Liver (tissue), 9 donors: Measurements from ENCODE around the gene SLC7A10. TPM values are rescaled to one million over a fixed set of nuclear protein-coding genes. Genes with fewer than 3 reads are reported as not detected.

Experiments
- DNase-seq: peaks from one replicate; pipeline ENCODE4 v3.0.0-alpha.2; 2017; ENCODE audit warnings: low spot score
- H3K27ac ChIP-seq, 2 donors: one replicate each; pipeline ENCODE4 v1.7.0; 2013; ENCODE audit warnings: inconsistent platforms in 2 of 2, low read length in 2 of 2, control low read depth in 1 of 2, low read depth in 1 of 2, mild to moderate bottlenecking in 1 of 2
- H3K27me3 ChIP-seq, 4 donors: one replicate each; pipeline versions ENCODE4 v1.6.1 to v1.7.0; 2013; ENCODE audit warnings: low read length in 3 of 4, inconsistent platforms in 1 of 4, mild to moderate bottlenecking in 1 of 4, moderate library complexity in 1 of 4; ENCODE audit not compliant: control insufficient read depth in 4 of 4, insufficient read depth in 4 of 4
- H3K36me3 ChIP-seq, 4 donors: one replicate each; pipeline versions ENCODE4 v1.6.1 to v1.7.0; 2013; ENCODE audit warnings: low read length in 3 of 4, mild to moderate bottlenecking in 3 of 4, low read depth in 1 of 4, moderate library complexity in 1 of 4; ENCODE audit not compliant: control insufficient read depth in 4 of 4, insufficient read depth in 3 of 4
- H3K4me1 ChIP-seq, 4 donors: one replicate each; pipeline versions ENCODE4 v1.6.1 to v1.7.0; 2013; ENCODE audit warnings: low read length in 3 of 4, mild to moderate bottlenecking in 3 of 4, moderate library complexity in 1 of 4; ENCODE audit not compliant: control insufficient read depth in 4 of 4, insufficient read depth in 4 of 4
- H3K4me3 ChIP-seq, 3 donors: one replicate each; pipeline versions ENCODE4 v1.6.1 to v1.7.0; 2013; ENCODE audit warnings: low read length in 3 of 3, control low read depth in 1 of 3, low read depth in 1 of 3, mild to moderate bottlenecking in 1 of 3
- H3K9ac ChIP-seq, 2 donors: one replicate each; pipeline ENCODE4 v1.7.0; 2013; ENCODE audit warnings: low read length in 2 of 2, mild to moderate bottlenecking in 2 of 2, moderate library complexity in 2 of 2, control low read depth in 1 of 2, low read depth in 1 of 2
- H3K9me3 ChIP-seq, 4 donors: one replicate each; pipeline versions ENCODE4 v1.6.1 to v1.7.0; 2013; ENCODE audit warnings: low read length in 3 of 4; ENCODE audit not compliant: control insufficient read depth in 4 of 4
- EGR1 ChIP-seq, 2 donors: IDR thresholded peaks; 2 replicates each; pipeline ENCODE4 v1.6.1; 2016 to 2018; ENCODE audit warnings: antibody characterized with exemption in 2 of 2, low read depth in 2 of 2
- FOXA2 ChIP-seq: IDR thresholded peaks from 2 replicates; pipeline ENCODE4 v1.6.1; 2016; ENCODE audit warnings: antibody characterized with exemption
- GABPA ChIP-seq, 2 donors: IDR thresholded peaks in 1 of 2; conservative IDR thresholded peaks in 1 of 2; 2 replicates each; pipeline ENCODE4 v1.6.1; 2016; ENCODE audit warnings: antibody characterized with exemption in 2 of 2, mild to moderate bottlenecking in 1 of 2, moderate library complexity in 1 of 2
- HNF4A ChIP-seq, 2 donors: conservative IDR thresholded peaks; 2 replicates each; pipeline ENCODE4 v1.6.1; 2016; ENCODE audit warnings: antibody characterized with exemption in 2 of 2, mild to moderate bottlenecking in 2 of 2
- JUND ChIP-seq, 2 donors: IDR thresholded peaks; 2 replicates each; pipeline ENCODE4 v1.6.1; 2016; ENCODE audit warnings: antibody characterized with exemption in 2 of 2
- NR2F2 ChIP-seq: IDR thresholded peaks from 2 replicates; pipeline ENCODE4 v1.6.1; 2016; ENCODE audit warnings: antibody characterized with exemption
- RAD21 ChIP-seq, 2 donors: IDR thresholded peaks; 2 replicates each; pipeline ENCODE4 v1.6.1; 2016; ENCODE audit warnings: antibody characterized with exemption in 2 of 2, mild to moderate bottlenecking in 2 of 2
- SP1 ChIP-seq: IDR thresholded peaks from 2 replicates; pipeline ENCODE4 v1.6.1; 2018; ENCODE audit warnings: antibody characterized with exemption, mild to moderate bottlenecking
- TAF1 ChIP-seq: conservative IDR thresholded peaks from 2 replicates; pipeline ENCODE4 v1.6.1; 2016; ENCODE audit warnings: antibody characterized with exemption, mild to moderate bottlenecking
- YY1 ChIP-seq: IDR thresholded peaks from 2 replicates; pipeline ENCODE4 v1.6.1; 2016; ENCODE audit warnings: antibody characterized with exemption, mild to moderate bottlenecking
- ZBTB33 ChIP-seq: IDR thresholded peaks from 2 replicates; pipeline ENCODE4 v1.6.1; 2016; ENCODE audit warnings: antibody characterized with exemption
- WGBS: extraction: QIAGEN DNeasy Blood & Tissue Kit; methylation state at CpG from one replicate; pipeline ENCODE4 v1.1.7; 2013; 5-methylcytosine and 5-hydroxymethylcytosine counted together
- polyA plus RNA-seq, 2 donors: library from polyadenylated mRNA; stranded (reverse) in 1 of 2; unstranded in 1 of 2; fragments of 200-250 nt in 1 of 2; fragments of >200 nt in 1 of 2; fragmentation: Nextera tagmentation in 1 of 2; extraction: Ambion mirVana in 1 of 2; gene quantifications; one replicate each; pipeline versions ENCODE4 v1.2.1 to v1.2.3, GENCODE V29; 2013 to 2015
- total RNA-seq, 2 donors: library from RNA; depleted of rRNA; stranded (reverse); fragments of >200 nt; gene quantifications; one replicate each; pipeline ENCODE4 v1.2.3, GENCODE V29; 2014
- TF ChIP-seq, protein P1 (sequence below): IDR thresholded peaks from 2 replicates; pipeline ENCODE4 v1.6.1; 2016; ENCODE audit warnings: antibody characterized with exemption, mild to moderate bottlenecking
- TF ChIP-seq, protein P2 (sequence below): IDR thresholded peaks from 2 replicates; pipeline ENCODE4 v1.6.1; 2016; ENCODE audit warnings: antibody characterized with exemption
- TF ChIP-seq, protein P3 (sequence below): fragments of 150-350 bp; IDR thresholded peaks from 2 replicates; pipeline ENCODE4 v1.5.1; 2017; ENCODE audit warnings: improper control_type of control experiment, low read depth, low read length; ENCODE audit not compliant: missing input control
- donor health status: healthy.
- donor health status: healthy.
- donor health status: healthy.
- donor health status: healthy.
- donor health status: healthy.

Gene SLC7A10
- total and polyA plus RNA-seq, 4 donors, result not detected

DNA sequence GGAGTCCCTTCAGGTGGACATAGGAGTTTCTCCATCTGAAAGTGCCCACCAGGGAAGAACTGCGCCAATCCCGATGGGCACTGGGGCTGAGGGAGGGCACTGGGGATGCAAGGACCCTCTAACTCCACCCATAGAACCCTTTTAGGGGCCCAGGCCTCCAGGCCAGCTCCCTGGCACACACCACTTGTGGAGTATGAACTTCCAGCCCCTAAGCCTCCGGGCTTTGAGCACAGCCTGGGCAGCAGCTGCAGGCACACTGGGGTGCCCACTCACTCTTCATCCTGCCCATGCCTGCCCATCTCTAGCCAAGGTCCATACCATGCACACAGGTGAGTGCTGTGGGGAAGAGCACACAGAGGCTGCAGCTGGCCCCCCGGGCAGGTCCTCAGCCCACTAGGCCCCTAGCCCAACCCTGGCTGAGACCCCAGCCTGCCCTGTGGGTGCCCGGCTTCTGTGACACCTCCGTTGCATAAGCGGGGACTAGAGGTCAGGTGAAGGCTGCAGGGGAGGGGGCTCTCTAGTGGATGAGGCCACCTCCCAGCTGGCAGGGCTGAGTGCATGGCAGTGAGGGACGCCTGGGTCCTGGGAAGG lies 14.6 kb upstream of the SLC7A10 start:
- Histone ChIP-seq H3K9ac (no peak overlapping the region), H3K4me1 (peaks cover 8 to 32% (median 21%) of the 10 kb centered on the region in 4 donors), H3K27me3 (no peaks in the 10 kb centered on the region), H3K9me3 (no peaks in the 10 kb centered on the region), H3K27ac (peak overlapping the region; percentile 81 to 89), H3K4me3 (no peak overlapping the region), H3K36me3 (no peaks in the 10 kb centered on the region)
- WGBS, result 75% methylated on average over 8 of the region's 8 CpGs
- no peak for DNase-seq
- TF ChIP-seq, protein P1, sequence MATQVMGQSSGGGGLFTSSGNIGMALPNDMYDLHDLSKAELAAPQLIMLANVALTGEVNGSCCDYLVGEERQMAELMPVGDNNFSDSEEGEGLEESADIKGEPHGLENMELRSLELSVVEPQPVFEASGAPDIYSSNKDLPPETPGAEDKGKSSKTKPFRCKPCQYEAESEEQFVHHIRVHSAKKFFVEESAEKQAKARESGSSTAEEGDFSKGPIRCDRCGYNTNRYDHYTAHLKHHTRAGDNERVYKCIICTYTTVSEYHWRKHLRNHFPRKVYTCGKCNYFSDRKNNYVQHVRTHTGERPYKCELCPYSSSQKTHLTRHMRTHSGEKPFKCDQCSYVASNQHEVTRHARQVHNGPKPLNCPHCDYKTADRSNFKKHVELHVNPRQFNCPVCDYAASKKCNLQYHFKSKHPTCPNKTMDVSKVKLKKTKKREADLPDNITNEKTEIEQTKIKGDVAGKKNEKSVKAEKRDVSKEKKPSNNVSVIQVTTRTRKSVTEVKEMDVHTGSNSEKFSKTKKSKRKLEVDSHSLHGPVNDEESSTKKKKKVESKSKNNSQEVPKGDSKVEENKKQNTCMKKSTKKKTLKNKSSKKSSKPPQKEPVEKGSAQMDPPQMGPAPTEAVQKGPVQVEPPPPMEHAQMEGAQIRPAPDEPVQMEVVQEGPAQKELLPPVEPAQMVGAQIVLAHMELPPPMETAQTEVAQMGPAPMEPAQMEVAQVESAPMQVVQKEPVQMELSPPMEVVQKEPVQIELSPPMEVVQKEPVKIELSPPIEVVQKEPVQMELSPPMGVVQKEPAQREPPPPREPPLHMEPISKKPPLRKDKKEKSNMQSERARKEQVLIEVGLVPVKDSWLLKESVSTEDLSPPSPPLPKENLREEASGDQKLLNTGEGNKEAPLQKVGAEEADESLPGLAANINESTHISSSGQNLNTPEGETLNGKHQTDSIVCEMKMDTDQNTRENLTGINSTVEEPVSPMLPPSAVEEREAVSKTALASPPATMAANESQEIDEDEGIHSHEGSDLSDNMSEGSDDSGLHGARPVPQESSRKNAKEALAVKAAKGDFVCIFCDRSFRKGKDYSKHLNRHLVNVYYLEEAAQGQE, result no peak
- TF ChIP-seq, protein P2, sequence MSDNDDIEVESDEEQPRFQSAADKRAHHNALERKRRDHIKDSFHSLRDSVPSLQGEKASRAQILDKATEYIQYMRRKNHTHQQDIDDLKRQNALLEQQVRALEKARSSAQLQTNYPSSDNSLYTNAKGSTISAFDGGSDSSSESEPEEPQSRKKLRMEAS, result no peak
- TF ChIP-seq HNF4A (conservative IDR thresholded peaks at IDR 0.05) (no peak), RAD21 (IDR thresholded peaks at IDR 0.05) (no peak)

- H3K9me3 ChIP-seq, result no peaks in the 10 kb centered on the region
- no peak for TF ChIP-seq ZBTB33
- no peak for TF ChIP-seq JUND (IDR thresholded peaks at IDR 0.05)
- TF ChIP-seq SP1, result no peak
- TF ChIP-seq FOXA2, result no peak
- TF ChIP-seq EGR1 (IDR thresholded peaks at IDR 0.05; ENCODE audit: low read depth in 2 of 2), result no peak
- TF ChIP-seq NR2F2, result no peak
- no peak for TF ChIP-seq GABPA (IDR thresholded peaks at IDR 0.05 in 1 of 2, conservative IDR thresholded peaks at IDR 0.05 in 1 of 2)
- no peak for TF ChIP-seq HNF4A (conservative IDR thresholded peaks at IDR 0.05)
- TF ChIP-seq TAF1, result no peak
- TF ChIP-seq, protein P3, sequence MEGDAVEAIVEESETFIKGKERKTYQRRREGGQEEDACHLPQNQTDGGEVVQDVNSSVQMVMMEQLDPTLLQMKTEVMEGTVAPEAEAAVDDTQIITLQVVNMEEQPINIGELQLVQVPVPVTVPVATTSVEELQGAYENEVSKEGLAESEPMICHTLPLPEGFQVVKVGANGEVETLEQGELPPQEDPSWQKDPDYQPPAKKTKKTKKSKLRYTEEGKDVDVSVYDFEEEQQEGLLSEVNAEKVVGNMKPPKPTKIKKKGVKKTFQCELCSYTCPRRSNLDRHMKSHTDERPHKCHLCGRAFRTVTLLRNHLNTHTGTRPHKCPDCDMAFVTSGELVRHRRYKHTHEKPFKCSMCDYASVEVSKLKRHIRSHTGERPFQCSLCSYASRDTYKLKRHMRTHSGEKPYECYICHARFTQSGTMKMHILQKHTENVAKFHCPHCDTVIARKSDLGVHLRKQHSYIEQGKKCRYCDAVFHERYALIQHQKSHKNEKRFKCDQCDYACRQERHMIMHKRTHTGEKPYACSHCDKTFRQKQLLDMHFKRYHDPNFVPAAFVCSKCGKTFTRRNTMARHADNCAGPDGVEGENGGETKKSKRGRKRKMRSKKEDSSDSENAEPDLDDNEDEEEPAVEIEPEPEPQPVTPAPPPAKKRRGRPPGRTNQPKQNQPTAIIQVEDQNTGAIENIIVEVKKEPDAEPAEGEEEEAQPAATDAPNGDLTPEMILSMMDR, result no peak
- TF ChIP-seq RAD21 (IDR thresholded peaks at IDR 0.05), result no peak
- TF ChIP-seq YY1, result no peak
- no peak overlapping the region for H3K27ac ChIP-seq
- no peaks in the 10 kb centered on the region for H3K27me3 ChIP-seq
- DNase-seq, result no peak
- no peak overlapping the region for H3K9ac ChIP-seq
- no peak overlapping the region for H3K4me3 ChIP-seq
- 91% methylated on average over 10 of the region's 10 CpGs for WGBS
- peaks cover 8 to 34% (median 21%) of the 10 kb centered on the region in 4 donors for H3K4me1 ChIP-seq
- no peaks in the 10 kb centered on the region for H3K36me3 ChIP-seq
Observed at GRCh38 chr19:33239223-33239975, 13.7 kb upstream of the SLC7A10 start.
